Activated T-helper 17 cell treated with anti-CD3 and anti-CD28 coated beads, Interleukin-2, amount 50 U/mL, for 72 hours (primary cell): ENCODE data around the gene ATG14. TPM values are rescaled to one million over a fixed set of nuclear protein-coding genes. Genes with fewer than 3 reads are reported as not detected.
"Not testable (repeated sequence)": the region's sequence is repeated elsewhere in the genome, so short reads cannot be mapped to it uniquely, and the experiment has no call there.

Experiments used
- ATAC-seq: fragments of 150-1000 bp; cut with Tn5 transposase; replicated peaks from 2 replicates; pipeline ENCODE4 v1.10.0; 2021; ENCODE audit warnings: mild to moderate bottlenecking, moderate library complexity
- H3K27ac Mint-ChIP-seq: one replicate; pipeline ENCODE4 v1.8.0; 2022; ENCODE audit warnings: mixed read lengths
- H3K27me3 Mint-ChIP-seq: one replicate; pipeline ENCODE4 v1.8.0; 2022; ENCODE audit warnings: mixed read lengths
- H3K36me3 Mint-ChIP-seq: one replicate; pipeline ENCODE4 v1.8.0; 2022; ENCODE audit warnings: low read depth, mild to moderate bottlenecking, mixed read lengths
- H3K4me1 Mint-ChIP-seq: one replicate; pipeline ENCODE4 v1.8.0; 2022; ENCODE audit warnings: mixed read lengths
- H3K4me3 Mint-ChIP-seq: one replicate; pipeline ENCODE4 v1.8.0; 2022; ENCODE audit warnings: mild to moderate bottlenecking, mixed read lengths
- H3K9me3 Mint-ChIP-seq: one replicate; pipeline ENCODE4 v1.8.0; 2022; ENCODE audit warnings: mixed read lengths
- total RNA-seq, 2 donors: library from RNA; stranded (reverse); gene quantifications; one replicate each; pipeline ENCODE4 v1.2.3, GENCODE V29; 2022

ATG14 gene
- total RNA-seq, 2 donors from 2014 or later = 6.2 to 8.0 TPM

GRCh38 chr14:55384536-55384935, 27.1 kb downstream of the ATG14 start:
- ATAC-seq = no peak
- Mint-ChIP-seq H3K27me3 (no peaks in the 10 kb centered on the region), H3K9me3 (no peaks in the 10 kb centered on the region), H3K4me3 (no peak overlapping the region), H3K27ac (peak overlapping the region; percentile 81), H3K4me1 (peaks cover 32% of the 10 kb centered on the region), H3K36me3 (peaks cover 87% of the 10 kb centered on the region)

GRCh38 chr14:55383541-55384140, 28.0 kb downstream of the ATG14 start:
- peak overlapping the region; percentile 81 for H3K27ac Mint-ChIP-seq
- peaks cover 32% of the 10 kb centered on the region for H3K4me1 Mint-ChIP-seq
- H3K9me3 Mint-ChIP-seq = no peaks in the 10 kb centered on the region
- H3K27me3 Mint-ChIP-seq = no peaks in the 10 kb centered on the region
- no peak for ATAC-seq
- H3K4me3 Mint-ChIP-seq = no peak overlapping the region
- peaks cover 84% of the 10 kb centered on the region for H3K36me3 Mint-ChIP-seq

- not testable (repeated sequence) for H3K4me3 Mint-ChIP-seq, H3K9me3 Mint-ChIP-seq, ATAC-seq, H3K27me3 Mint-ChIP-seq
- Mint-ChIP-seq H3K27ac (peak overlapping the region; percentile 81), H3K4me1 (peaks cover 29% of the 10 kb centered on the region), H3K36me3 (peaks cover 85% of the 10 kb centered on the region)
Measured at GRCh38 chr14:55383056-55383466, 28.6 kb downstream of the ATG14 start.

GRCh38 chr14:55382483-55382882, 29.1 kb downstream of the ATG14 start:
- ATAC-seq = no peak
- peaks cover 88% of the 10 kb centered on the region for H3K36me3 Mint-ChIP-seq
- H3K4me3 Mint-ChIP-seq = no peak overlapping the region
- peaks cover 26% of the 10 kb centered on the region for H3K4me1 Mint-ChIP-seq
- H3K27ac Mint-ChIP-seq = no peak overlapping the region
- H3K27me3 Mint-ChIP-seq = no peaks in the 10 kb centered on the region
- H3K9me3 Mint-ChIP-seq = no peaks in the 10 kb centered on the region

GRCh38 chr14:55381561-55381960, 30.1 kb downstream of the ATG14 start:
- Mint-ChIP-seq H3K9me3 (no peaks in the 10 kb centered on the region), H3K36me3 (peaks cover 89% of the 10 kb centered on the region), H3K27ac (peak overlapping the region; percentile 68), H3K4me1 (peaks cover 17% of the 10 kb centered on the region), H3K4me3 (no peak overlapping the region), H3K27me3 (no peaks in the 10 kb centered on the region)
- peak; percentile 23 for ATAC-seq

GRCh38 chr14:55381040-55381439, 30.6 kb downstream of the ATG14 start:
- no peak for ATAC-seq
- peaks cover 91% of the 10 kb centered on the region for H3K36me3 Mint-ChIP-seq

GRCh38 chr14:55377236-55377635, 34.4 kb downstream of the ATG14 start:
- Mint-ChIP-seq H3K27ac (no peak overlapping the region), H3K9me3 (no peaks in the 10 kb centered on the region), H3K27me3 (no peaks in the 10 kb centered on the region), H3K4me3 (no peak overlapping the region), H3K36me3 (peaks cover 79% of the 10 kb centered on the region), H3K4me1 (peaks cover 21% of the 10 kb centered on the region)
- ATAC-seq = no peak

More at GRCh38 chr14:55381040-55381439, 30.6 kb downstream of the ATG14 start:
- peak overlapping the region; percentile 68 for H3K27ac Mint-ChIP-seq
- H3K27me3 Mint-ChIP-seq = no peaks in the 10 kb centered on the region
- H3K4me3 Mint-ChIP-seq = no peak overlapping the region
- H3K4me1 Mint-ChIP-seq = peaks cover 17% of the 10 kb centered on the region
- H3K9me3 Mint-ChIP-seq = no peaks in the 10 kb centered on the region

GRCh38 chr14:55374771-55375170, 36.9 kb downstream of the ATG14 start:
- ATAC-seq = peak; percentile 30
- Mint-ChIP-seq H3K36me3 (peaks cover 68% of the 10 kb centered on the region), H3K4me3 (peak overlapping the region; percentile 60), H3K9me3 (no peaks in the 10 kb centered on the region), H3K4me1 (peaks cover 25% of the 10 kb centered on the region), H3K27ac (peak overlapping the region; percentile 99), H3K27me3 (no peaks in the 10 kb centered on the region)

- H3K4me3 Mint-ChIP-seq = peak overlapping the region; percentile 60
Measured at GRCh38 chr14:55373784-55374705, 37.6 kb downstream of the ATG14 start.

GRCh38 chr14:55372825-55373224, 38.8 kb downstream of the ATG14 start:
- peak overlapping the region; percentile 60 for H3K4me3 Mint-ChIP-seq
- H3K27me3 Mint-ChIP-seq = no peaks in the 10 kb centered on the region
- peak overlapping the region; percentile 99 for H3K27ac Mint-ChIP-seq
- no peaks in the 10 kb centered on the region for H3K9me3 Mint-ChIP-seq
- peaks cover 73% of the 10 kb centered on the region for H3K36me3 Mint-ChIP-seq
- peaks cover 25% of the 10 kb centered on the region for H3K4me1 Mint-ChIP-seq
- ATAC-seq = no peak

More at GRCh38 chr14:55373784-55374705, 37.6 kb downstream of the ATG14 start:
- no peaks in the 10 kb centered on the region for H3K9me3 Mint-ChIP-seq
- H3K36me3 Mint-ChIP-seq = peaks cover 73% of the 10 kb centered on the region
- H3K27ac Mint-ChIP-seq = peak overlapping the region; percentile 99
- H3K27me3 Mint-ChIP-seq = no peaks in the 10 kb centered on the region
- peaks cover 25% of the 10 kb centered on the region for H3K4me1 Mint-ChIP-seq
- ATAC-seq = peak; percentile 90

GRCh38 chr14:55372423-55372822, 39.2 kb downstream of the ATG14 start:
- Mint-ChIP-seq H3K4me3 (no peak overlapping the region), H3K27me3 (no peaks in the 10 kb centered on the region), H3K36me3 (peaks cover 73% of the 10 kb centered on the region), H3K9me3 (no peaks in the 10 kb centered on the region), H3K27ac (peak overlapping the region; percentile 99), H3K4me1 (peaks cover 25% of the 10 kb centered on the region)
- no peak for ATAC-seq

GRCh38 chr14:55370883-55371455, 40.7 kb downstream of the ATG14 start:
- Mint-ChIP-seq H3K27ac (peak overlapping the region; percentile 74), H3K27me3 (no peaks in the 10 kb centered on the region), H3K9me3 (no peaks in the 10 kb centered on the region), H3K4me3 (no peak overlapping the region), H3K4me1 (peaks cover 18% of the 10 kb centered on the region), H3K36me3 (peaks cover 73% of the 10 kb centered on the region)
- ATAC-seq = no peak

GRCh38 chr14:55366271-55366670, 45.4 kb downstream of the ATG14 start:
- peaks cover 62% of the 10 kb centered on the region for H3K36me3 Mint-ChIP-seq
- no peak overlapping the region for H3K27ac Mint-ChIP-seq
- H3K4me1 Mint-ChIP-seq = peaks cover 7% of the 10 kb centered on the region

GRCh38 chr14:55361190-55361589, 50.4 kb downstream of the ATG14 start:
- Mint-ChIP-seq H3K27me3 (no peaks in the 10 kb centered on the region), H3K36me3 (peaks cover 14% of the 10 kb centered on the region), H3K9me3 (no peaks in the 10 kb centered on the region), H3K4me3 (no peak overlapping the region), H3K27ac (no peak overlapping the region), H3K4me1 (peaks cover 10% of the 10 kb centered on the region)
- no peak for ATAC-seq

More at GRCh38 chr14:55366271-55366670, 45.4 kb downstream of the ATG14 start:
- Mint-ChIP-seq H3K27me3 (no peaks in the 10 kb centered on the region), H3K4me3 (no peak overlapping the region), H3K9me3 (no peaks in the 10 kb centered on the region)
- no peak for ATAC-seq
